HG03139 (cell line): Measurements from ENCODE around the gene KCNH4.
"Not testable (repeated sequence)": the region's sequence is repeated elsewhere in the genome, so short reads cannot be mapped to it uniquely, and the experiment has no call there.

Source experiments
- ATAC-seq: cut with Tn5 transposase; IDR thresholded peaks from one replicate; pipeline ENCODE4 v1.9.1; 2021; ENCODE audit not compliant: unreplicated experiment

Gene KCNH4

DNA sequence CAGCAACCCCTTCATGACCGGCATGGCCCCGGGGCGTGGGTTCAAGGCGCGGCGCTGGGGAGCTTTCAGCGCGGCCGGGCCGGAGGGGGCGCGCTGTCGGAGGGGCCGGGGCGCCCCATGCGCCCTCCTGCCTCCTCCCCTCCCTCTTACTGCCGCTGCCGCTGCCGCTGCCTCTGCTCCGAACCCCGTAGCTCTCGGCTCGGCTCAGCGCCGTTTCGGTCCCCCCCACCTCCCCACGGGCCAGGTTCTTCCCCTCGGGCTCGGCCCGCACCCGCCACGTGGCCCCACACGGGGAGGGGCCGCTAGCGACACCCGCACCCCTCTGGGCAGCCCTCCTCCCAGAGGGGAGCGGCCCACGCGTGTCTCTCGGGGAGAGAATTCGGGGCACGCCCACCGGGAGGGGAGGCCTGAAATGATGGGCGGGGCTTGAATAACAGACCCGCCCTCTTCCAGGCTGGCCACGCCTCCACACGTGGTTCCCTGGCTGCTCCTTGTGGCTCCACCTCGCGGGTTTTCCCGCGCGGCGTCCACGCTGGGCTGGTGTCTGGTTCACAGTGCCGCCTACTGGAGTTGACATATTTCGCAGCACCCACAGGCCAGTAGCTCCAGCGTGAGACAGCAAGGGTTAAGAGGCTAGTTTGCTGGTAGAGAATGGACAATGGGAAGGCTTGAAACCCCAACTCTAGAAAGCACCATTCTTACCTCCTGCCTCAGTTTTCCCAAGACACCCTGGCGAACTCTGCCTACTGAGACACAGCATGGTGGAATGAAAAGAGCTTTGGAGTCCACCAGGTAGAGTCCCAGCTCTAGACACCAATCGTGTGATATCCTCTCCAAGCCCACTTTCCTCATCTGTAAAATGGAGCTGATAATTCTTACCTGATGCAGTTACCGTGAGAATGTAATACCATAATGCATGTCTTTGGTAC, at the start of gene KCNH4:
KCNH4 (minus strand) TSS at position 221 of the 929 bp plus-strand sequence; CDS start at position 24, 197 bp downstream.
- no peak for ATAC-seq

DNA sequence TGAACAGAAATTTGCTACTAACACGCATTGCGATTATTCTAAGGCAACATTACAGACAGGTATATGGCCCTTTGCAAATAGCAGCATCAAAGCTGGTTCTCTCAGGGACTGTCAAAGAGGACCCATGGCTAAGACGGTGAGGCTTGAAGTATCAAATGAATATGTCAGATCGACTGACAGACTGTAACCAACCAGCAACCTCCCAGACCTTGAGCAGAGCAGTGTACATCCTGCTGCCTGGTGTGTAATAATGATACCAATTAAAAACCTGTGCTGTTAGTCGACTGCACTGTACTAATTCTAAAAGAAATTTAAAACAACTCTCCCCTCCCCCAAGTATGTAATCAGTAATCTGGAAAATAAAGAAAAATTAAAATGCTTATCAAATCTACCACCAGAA, 49.3 kb upstream of the KCNH4 start:
- no peak for ATAC-seq

DNA sequence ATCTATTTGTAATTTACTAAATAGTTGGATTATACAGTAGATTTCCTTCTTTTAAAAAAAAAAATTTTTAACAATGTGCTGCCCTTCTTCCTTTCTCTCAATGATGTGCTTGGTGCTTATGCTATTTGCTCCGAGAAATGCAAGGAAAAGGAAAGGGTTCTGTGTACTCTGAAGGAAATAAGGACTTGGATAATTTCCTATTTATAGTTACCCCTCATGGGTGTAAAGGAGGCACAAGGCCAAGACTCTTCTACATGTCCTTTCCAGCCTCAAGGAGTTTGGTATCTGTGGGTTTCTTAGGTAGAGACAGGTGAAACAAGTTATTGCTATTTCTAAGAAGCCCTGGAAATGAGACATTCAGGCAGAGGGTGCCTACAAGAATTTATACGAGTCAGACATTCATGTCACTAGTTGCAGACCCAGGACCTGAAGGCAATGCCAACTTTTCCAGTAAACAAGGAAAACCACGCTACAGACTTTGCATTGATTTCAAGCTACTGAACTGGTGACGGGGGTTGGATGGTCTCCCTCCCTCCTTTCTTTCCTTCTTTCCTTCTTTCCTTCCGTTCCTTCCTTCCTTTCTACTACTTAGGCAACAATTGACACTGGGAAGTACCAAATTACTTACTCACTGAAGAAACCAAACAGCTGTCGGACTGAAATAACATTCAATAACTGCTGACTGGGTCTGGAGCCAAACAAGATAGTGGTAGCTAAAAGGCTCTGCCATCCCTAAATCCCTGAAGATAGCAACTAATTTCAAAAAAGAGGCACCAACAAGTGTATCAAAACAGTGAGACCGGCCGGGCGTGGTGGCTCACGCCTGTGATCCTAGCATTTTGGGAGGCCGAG, 47.1 kb upstream of the KCNH4 start:
- ATAC-seq, result no peak

DNA sequence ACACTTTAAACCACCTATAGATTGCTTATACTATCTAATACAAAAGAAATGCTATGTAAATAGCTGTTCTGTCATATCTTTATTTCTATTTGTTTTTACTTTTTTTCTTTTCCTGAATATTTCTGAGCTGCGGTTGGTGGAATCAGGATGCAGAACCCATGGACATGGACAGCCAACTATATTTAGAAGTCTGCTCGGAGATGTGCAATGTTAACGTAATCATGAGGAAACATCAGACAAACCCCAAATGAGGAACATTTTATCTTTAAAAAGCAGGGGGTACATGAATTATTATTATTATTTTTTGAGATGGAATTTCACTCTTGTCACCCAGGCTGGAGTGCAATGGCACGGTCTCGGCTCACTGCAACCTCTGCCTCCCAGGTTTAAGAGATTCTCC, 44.7 kb upstream of the KCNH4 start:
- no peak for ATAC-seq

DNA sequence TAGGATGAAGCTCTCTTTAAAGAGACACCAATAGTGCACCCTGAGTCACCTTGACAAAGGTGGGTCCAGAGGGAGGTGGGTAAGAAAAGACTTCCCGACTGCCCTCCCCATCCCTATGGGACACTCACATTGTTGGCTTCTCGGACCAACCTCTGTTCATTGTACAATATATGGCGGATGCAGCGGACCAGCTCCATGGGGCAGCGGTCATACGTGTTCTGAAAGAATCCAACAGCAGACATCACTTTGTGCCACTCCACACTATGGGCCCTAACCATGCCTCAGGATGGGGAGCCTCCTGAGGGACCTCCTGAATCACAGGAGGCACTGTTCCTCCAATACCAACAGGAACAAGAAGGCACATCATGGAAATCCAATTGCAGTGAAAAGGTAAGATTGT, 43.7 kb upstream of the KCNH4 start:
- ATAC-seq, result no peak

DNA sequence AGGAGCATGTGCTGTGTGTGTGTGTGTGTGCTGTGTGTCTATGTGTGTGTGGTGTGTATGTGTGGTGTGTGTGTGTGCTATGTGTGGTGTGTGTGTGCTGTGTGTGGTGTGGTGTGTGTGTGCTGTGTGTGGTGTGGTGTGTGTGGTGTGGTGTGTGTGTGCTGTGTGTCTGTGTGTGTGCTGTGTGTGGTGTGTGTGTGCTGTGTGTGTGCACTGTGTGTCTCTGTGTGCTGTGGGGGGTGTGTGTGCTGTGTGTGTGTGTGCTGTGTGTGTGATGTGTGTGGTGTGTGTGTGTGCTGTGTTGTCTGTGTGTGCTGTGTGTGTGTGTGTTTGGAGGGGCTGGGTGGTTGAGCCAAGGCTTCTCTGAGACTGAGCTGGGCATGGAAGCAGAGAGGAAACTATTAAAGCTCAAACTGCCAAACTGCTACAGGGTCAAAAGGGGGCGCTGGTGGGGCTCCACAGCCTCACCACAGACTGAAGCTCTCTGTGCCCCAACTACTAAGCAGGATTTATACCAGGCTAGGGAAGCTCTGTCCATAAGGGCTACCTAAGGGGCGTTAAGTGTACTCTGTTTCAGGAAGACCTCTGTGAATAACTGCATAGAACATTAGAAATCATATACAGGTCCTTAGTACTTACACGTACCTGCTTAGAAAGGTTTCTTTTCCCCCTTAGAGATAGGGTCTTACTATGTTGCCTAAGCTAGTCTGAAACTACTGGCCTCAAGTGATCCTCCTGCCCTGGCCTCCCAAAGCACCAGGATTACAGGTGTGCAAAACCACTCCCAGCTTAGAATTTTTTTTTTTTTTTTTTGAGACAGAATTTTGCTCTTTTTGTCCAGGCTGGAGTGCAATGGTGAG, 41.2 kb upstream of the KCNH4 start:
- ATAC-seq, result no peak

DNA sequence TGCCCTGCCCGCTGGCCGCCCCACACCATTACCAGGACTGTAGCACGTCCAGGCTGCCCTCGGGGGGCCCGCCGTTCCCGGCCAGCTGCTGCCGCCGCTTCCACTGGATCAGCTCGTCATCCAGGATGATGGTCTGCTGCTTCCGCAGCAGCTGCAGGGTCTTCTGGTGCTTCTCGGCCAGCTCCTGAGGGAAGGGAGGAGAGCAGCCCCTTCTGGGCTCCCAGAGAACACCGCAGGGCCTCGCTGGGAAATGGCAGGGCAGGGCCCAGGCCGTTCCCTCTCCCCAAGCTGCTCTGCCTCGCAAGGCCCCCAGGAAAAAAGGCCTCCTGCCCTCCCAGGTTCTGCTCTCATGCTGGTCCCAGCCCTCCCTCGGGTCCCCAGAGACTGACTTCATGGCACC, 38.3 kb upstream of the KCNH4 start:
- not testable (repeated sequence) for ATAC-seq

DNA sequence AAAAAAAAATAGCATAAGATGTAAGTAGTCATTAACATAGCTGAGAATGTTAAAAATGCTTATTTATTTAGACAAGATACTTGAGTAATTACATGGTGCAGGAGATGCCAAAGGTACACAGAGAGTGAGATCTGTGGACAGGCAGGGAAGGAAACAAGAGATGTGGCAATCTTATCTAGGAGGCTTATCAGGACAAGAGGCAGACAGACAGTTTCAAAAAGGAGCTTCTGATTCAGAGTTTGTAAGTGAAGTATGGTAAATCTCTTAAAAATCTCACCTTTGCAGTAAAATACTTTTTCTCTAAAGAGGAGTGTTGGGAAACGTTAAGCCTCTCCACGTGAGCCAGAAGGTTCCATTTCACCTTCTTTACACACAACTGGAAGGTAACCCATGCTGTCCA, 33.2 kb upstream of the KCNH4 start:
- ATAC-seq, result no peak

DNA sequence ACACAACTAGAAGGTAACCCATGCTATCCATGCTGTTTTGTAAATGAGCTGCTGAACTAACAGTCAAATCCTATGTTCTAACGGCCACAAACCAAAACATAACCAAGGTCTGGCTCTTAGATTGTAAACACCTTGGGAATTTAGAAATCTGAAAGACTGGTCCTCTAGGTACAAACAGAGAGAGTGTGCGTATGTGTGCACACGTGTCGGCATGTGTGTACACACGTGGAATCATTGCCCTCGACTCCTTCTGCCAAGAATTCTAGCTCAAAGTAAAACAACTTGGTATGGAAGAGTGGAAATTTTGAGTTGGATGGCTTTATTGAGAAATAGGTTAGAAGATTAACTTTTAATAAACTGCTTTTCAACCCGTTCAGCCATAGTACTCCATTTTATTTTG, 31.4 kb upstream of the KCNH4 start:
- ATAC-seq, result no peak

DNA sequence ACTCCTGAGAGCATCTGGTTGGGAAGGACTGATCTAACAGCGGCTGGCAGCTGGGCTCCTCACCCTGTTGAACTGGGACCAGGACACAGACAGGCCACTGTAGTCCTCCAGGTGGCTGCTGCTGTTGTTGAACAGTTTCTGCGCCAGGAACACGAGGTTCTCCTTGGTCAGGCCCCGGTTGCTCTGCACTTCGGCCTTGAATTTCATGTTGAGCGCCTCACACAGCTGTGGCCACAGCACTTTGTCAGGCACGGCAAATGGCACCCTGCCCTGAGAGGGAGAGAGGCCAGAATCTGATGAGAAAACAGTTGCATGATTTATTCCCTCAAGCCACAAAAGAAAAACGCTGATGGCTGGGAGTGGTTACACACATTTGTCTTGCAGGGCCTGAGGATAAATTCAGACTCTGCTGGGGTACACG, 31.0 kb upstream of the KCNH4 start:
- ATAC-seq, result not testable (repeated sequence)

DNA sequence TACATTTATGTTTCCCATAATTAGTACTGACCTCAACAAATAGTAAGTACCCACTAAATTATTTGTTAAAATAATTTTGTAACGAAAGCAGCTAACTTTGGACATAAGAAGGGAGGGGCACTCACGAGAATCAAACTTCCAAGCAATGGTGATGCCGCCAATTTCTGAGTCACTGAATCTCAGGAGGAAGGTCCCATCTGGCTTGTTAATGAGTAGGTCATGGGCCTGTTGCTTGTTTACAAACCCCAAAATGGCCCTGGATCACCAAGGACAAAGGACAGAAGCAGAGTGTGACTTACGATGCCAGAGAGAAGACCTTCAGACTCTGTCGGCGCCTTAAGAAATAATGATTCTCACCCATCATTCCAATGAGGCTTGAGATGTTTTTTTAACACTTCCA, 29.1 kb upstream of the KCNH4 start:
- ATAC-seq, result no peak

DNA sequence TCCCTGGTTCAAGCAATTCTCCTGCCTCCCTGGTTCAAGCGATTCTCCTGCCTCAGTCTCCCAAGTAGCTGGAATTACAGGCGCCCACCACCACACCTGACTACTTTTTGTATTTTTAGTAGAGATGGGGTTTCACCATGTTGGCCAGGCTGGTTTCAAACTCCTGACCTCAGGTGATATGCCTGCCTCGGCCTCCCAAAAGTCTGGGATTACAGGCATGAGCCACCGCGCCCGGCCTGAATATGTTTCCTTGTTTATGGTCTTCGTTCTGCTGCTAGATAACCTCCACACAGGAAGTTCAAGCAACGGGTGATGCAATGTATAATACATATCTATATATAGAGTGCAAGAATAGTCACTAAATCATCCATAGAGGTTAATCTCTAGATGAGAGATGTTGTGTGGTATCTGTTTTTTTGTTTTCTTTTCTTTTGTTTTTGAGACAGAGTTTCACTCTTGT, 25.2 kb upstream of the KCNH4 start:
- ATAC-seq, result not testable (repeated sequence)

DNA sequence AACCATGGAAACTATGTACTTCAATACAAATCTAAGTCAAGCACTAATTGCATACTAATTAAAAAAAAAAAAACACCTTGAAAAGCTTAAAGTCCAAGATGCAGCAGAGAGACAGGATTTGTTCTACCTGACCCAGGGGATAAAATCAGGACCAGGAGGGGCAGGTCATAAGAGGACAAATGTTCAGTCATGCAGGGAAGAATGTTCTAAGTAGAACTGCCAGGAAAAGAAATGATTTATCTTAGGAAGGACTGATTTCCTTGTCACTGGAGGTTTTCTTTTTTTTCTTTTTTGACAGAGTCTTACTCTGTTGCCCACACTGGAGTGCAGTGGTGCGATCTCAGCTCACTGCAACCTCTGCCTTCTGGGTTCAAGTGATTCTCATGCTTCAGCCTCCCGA, 22.4 kb upstream of the KCNH4 start:
- no peak for ATAC-seq

DNA sequence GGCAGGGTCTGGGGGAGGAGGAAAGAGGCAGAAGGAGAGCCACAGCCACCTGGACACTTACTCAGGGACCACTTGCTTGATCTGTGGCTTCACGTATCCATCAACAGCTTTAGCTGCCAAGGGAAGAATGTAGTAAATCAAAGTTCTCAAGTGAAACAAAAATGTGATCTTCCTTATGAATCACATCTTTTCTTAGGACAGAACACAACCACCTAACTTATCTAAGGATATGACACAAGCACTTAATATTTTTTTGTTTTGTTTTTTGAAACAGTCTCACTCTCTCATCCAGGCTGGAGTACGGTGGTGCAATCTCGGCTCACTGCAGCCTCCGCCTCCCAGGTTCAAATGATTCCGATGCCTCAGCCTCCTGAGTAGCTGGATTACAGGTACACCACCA, 21.8 kb upstream of the KCNH4 start:
- no peak for ATAC-seq

DNA sequence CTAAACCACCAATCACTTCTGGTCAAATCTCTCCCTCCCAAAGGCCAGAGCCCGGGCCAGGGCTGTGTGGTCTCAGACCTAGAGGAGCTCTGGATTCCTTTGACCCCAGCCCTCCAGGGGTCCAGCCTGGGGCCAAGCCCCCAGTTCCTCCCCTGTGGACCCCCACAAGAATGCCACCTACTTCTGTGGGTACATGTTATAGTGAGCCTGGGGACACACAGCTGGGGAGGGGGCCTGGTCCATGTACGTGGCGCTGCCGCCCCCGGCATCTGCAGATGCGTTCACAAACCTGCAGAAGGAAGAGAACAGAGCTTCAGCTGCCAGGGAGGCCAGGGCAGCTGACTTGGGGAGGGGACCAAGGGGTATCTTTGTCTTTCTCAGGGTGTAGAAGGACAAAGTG, 21.2 kb upstream of the KCNH4 start:
- ATAC-seq, result no peak

DNA sequence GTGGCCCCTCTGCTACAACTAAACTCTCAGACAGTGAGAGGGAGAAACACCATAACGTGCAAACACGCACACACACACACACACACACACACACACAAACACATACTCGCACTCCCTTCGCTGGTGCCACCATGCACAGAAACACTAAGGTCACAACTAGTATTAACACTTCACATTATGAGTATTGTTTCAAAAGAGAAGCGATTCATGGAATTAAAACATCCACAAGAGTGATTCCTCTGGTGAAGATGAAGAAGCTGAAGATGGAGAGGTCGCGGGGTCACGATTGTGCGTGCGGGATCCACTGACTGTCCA, 20.5 kb upstream of the KCNH4 start:
- ATAC-seq, result no peak

DNA sequence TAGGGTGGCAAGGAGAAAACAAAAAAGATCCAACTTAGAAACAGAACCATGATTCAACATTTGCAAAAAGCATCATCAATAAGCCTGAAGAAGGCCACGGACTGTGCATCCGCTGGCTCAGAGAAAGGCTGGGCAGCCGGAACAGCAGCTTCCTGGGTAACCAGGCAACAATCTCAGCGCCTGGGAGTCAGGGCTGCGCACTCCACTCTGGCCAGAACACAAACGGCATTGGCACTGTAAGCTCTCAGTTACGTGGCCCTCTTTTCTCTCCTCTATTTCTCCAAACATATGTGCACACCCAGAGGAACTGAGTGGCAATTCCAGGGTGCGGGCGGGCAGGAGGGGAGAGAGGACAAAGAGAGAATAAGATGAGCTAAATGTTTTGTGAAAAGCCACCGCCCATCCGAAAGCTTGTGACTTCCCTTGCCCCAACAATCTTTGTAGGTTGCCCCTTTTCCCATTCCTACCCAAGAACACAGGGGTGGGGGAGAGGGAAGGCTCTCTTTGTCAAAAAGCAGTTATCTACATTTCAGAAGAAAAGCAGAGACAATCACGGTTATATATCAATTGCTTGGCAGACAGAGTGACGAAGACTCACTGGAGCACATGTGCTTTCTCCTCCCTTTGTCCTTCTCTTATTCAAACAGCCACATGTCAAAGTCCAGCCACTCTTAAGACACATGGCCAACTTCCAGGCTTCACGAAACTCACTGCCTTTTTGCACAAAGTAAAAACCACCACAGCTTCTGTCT, 19.9 kb upstream of the KCNH4 start:
- ATAC-seq, result no peak

DNA sequence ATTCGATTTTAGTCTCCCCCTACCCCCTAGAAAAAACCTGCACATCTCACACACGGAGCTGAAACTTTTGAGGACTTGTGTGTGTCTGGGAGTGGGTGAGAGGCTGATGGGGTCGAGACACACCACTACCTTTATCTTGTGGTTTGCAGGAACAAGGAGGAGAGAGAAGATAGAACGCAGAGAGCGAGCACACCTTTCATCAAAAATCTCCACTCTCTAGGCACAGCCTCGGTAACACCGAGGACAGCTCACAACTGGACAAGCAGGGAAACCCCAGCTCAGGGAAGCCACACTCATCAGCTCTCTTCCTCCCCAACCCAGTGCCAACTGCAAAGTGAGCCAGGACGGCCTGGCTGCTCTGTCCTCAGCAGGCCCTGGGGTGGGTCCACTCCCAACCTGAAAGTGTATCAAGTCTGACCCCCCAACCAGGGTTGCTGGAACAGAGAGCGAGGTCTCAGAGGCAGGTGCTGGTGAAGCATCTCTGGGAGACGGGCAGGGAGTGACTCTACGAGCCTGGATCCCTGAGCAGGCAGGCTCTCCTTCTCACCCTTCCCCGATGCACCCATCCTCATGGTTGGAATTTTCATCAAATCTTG, 18.6 kb upstream of the KCNH4 start:
- no peak for ATAC-seq

DNA sequence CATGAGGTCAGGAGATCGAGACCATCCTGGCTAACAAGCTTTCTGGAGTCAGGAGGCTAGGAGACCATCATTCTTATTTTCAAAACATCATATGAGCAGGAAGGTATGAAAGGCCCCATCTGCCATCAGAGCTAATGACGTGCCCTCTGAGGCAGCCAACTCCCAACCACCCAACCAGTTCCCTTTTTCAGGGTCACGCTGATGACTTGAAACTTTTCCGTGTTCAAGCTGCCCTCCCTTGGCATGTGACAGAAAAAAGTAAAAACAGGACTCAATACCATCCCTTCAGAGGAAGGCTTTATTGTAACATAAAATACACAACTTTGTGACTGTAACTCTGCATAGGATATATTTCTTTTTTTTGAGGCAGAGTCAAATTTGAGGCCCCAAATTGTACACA, 18.0 kb upstream of the KCNH4 start:
- no peak for ATAC-seq

DNA sequence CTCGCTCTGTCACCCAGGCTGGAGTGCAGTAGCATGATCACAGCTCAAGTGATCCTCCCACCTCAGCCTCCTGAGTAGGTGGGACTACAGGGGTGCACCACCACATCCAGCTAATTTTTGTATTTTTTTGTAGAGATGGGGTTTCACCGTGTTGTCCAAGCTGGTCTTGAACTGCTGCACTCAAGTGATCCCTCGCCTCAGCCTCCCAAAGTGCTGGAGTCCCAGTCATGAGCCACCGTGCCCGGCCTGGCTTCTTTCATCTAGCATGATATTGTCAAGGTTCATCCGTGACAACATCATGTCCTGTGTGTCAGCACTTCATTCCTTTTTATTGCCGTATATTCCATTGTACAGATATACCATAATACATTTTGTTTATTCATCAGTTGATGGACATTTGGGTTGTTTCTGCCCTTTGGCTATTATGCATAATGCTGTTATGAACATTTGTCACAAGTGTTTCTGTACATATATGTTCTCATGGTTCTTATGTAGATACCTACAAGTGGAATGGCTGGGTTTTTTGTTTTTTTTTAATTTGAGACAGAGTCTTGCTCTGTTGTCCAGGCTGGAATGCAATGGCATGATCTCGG, 16.7 kb upstream of the KCNH4 start:
- no peak for ATAC-seq
